Kidney (tissue), 14 donors: ENCODE measurements around the gene CBFA2T3. TPM values are rescaled to one million over a fixed set of nuclear protein-coding genes. Genes with fewer than 3 reads are reported as not detected.
A peak's percentile ranks its signal among the peaks of the same experiment; 100 is the strongest.

Source experiments
- DNase-seq, 5 donors: peaks; one replicate each; pipeline ENCODE4 v3.0.0-alpha.2; 2013 to 2020
- FAIRE-seq: peaks from 2 replicates; lab custom pipeline; 2012; peaks lifted over from hg19 to GRCh38; lab: Jason Lieb, UNC
- H3K27ac ChIP-seq, 2 donors: one replicate each; pipeline ENCODE4 v1.7.0; 2013; ENCODE audit warnings: low read depth in 2 of 2, low read length in 2 of 2, inconsistent platforms in 1 of 2
- H3K27me3 ChIP-seq: one replicate; pipeline ENCODE4 v1.7.1; 2013; ENCODE audit warnings: low read length, inconsistent platforms; ENCODE audit not compliant: control insufficient read depth, insufficient read depth
- H3K36me3 ChIP-seq, 3 donors: one replicate each; pipeline versions ENCODE4 v1.7.0 to v1.7.1; 2013; ENCODE audit warnings: low read length in 3 of 3, control low read depth in 1 of 3, inconsistent platforms in 1 of 3; ENCODE audit not compliant: insufficient read depth in 3 of 3, control insufficient read depth in 2 of 3
- H3K4me1 ChIP-seq, 3 donors: one replicate each; pipeline versions ENCODE4 v1.7.0 to v1.7.1; 2013; ENCODE audit warnings: low read length in 3 of 3, inconsistent platforms in 1 of 3, low read depth in 1 of 3; ENCODE audit not compliant: control insufficient read depth in 2 of 3, insufficient read depth in 2 of 3
- H3K4me3 ChIP-seq, 3 donors: one replicate each; pipeline versions ENCODE4 v1.7.0 to v1.8.1; 2013; ENCODE audit warnings: low read length in 3 of 3, control low read depth in 1 of 3, inconsistent platforms in 1 of 3
- H3K9ac ChIP-seq, 3 donors: one replicate each; pipeline versions ENCODE4 v1.7.0 to v1.7.1; 2013; ENCODE audit warnings: low read length in 3 of 3, control low read depth in 1 of 3, inconsistent platforms in 1 of 3
- H3K9me3 ChIP-seq, 3 donors: one replicate each; pipeline versions ENCODE4 v1.7.0 to v1.7.1; 2013; ENCODE audit warnings: low read length in 3 of 3, control low read depth in 1 of 3, inconsistent platforms in 1 of 3; ENCODE audit not compliant: control insufficient read depth in 2 of 3, insufficient read depth in 1 of 3
- intact Hi-C: fragments of 100-400 bp; cut with DNase I; formaldehyde crosslinking; loops from one replicate; pipeline ENCODE4 v1.11.1; 2022
- polyA plus RNA-seq: library from polyadenylated mRNA; stranded (reverse); fragments of 350-450 nt; fragmentation: Illumina TruSeq; extraction: RNeasy Lipid Tissue Mini Kit (QIAGEN cat#74804); gene quantifications from one replicate; pipeline ENCODE4 v1.2.3, GENCODE V29; 2014; ENCODE audit warnings: low read depth, low replicate concordance; ENCODE audit not compliant: insufficient read depth
- total RNA-seq: library from RNA; stranded (reverse); fragmentation: NEBNext Ultra II Directional; extraction: Animal tissue kit (Norgen Biotek cat#: 25700); gene quantifications from one replicate; pipeline ENCODE4 v1.2.1, GENCODE V29; 2021
- TF ChIP-seq, protein P1 (sequence below): IDR thresholded peaks from 3 replicates; pipeline ENCODE4 v1.5.1; 2012; ENCODE audit warnings: mild to moderate bottlenecking, moderate library complexity, borderline replicate concordance; ENCODE audit not compliant: insufficient read depth; ENCODE audit errors: extremely low read depth
- donor health status: control.
- donor health status: control.
- donor health status: control.
- donor health status: control.
- donor health status: control.
- donor health status: DM: yes; HTN: yes; CAD: no.
- donor health status: Normal renal cell carcinoma (clear cell type).

Gene CBFA2T3
- total and polyA plus RNA-seq, 2 donors from 2014 or later, result 0.75 to 8.0 TPM

GRCh38 chr16:88922114-88922825, 54.7 kb downstream of the CBFA2T3 start:
- FAIRE-seq (no peak), DNase-seq (peak in 1 of 5 donors; percentile 93)

DNA sequence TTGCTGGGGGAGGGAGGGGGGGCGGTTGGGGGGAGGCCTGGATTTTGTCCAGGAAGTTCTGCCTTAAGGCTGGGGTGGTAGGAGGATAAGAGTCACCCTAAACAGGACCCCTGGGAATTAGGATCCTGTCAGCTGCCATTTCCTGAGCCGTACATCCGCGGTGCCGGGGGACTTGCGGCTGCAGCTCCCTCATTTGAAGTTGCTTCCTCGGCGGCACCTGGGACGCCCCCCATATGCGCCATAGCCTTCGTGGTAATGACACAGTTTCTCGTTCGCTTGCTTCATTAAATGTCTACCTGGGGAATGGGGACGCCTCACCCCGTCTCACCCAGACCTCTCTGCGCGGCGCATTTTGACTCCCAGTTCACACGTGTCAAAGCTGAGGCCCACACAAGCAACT, 55.4 kb downstream of the CBFA2T3 start:
- Histone ChIP-seq H3K9ac (no peak overlapping the region), H3K27ac (peak overlapping the region in 1 of 2 donors; percentile 13), H3K4me3 (no peak overlapping the region), H3K4me1 (peaks cover 0 to 8% (median 0%) of the 10 kb centered on the region in 3 donors), H3K36me3 (no peaks in the 10 kb centered on the region), H3K9me3 (no peaks in the 10 kb centered on the region), H3K27me3 (no peaks in the 10 kb centered on the region)
- FAIRE-seq, result no peak
- TF ChIP-seq, protein P1, sequence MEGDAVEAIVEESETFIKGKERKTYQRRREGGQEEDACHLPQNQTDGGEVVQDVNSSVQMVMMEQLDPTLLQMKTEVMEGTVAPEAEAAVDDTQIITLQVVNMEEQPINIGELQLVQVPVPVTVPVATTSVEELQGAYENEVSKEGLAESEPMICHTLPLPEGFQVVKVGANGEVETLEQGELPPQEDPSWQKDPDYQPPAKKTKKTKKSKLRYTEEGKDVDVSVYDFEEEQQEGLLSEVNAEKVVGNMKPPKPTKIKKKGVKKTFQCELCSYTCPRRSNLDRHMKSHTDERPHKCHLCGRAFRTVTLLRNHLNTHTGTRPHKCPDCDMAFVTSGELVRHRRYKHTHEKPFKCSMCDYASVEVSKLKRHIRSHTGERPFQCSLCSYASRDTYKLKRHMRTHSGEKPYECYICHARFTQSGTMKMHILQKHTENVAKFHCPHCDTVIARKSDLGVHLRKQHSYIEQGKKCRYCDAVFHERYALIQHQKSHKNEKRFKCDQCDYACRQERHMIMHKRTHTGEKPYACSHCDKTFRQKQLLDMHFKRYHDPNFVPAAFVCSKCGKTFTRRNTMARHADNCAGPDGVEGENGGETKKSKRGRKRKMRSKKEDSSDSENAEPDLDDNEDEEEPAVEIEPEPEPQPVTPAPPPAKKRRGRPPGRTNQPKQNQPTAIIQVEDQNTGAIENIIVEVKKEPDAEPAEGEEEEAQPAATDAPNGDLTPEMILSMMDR, result no peak
- intact Hi-C loops, result no loop called here
- no peak for DNase-seq

More at GRCh38 chr16:88922114-88922825, 54.7 kb downstream of the CBFA2T3 start:
- Histone ChIP-seq H3K27ac (peak overlapping the region in 1 of 2 donors; percentile 32), H3K9me3 (no peaks in the 10 kb centered on the region), H3K4me3 (no peak overlapping the region), H3K4me1 (peaks cover 0 to 8% (median 0%) of the 10 kb centered on the region in 3 donors), H3K9ac (no peak overlapping the region), H3K27me3 (no peaks in the 10 kb centered on the region), H3K36me3 (no peaks in the 10 kb centered on the region)
- intact Hi-C loops, result no loop called here
- TF ChIP-seq, protein P1, result no peak

- DNase-seq, result peak in 3 of 5 donors; percentile 53 to 83 (median 61)
- H3K4me3 ChIP-seq, result no peak overlapping the region
- TF ChIP-seq, protein P1, result no peak
These were observed 56.1 kb downstream of the CBFA2T3 start for GRCh38 chr16:88920618-88921590.

More at GRCh38 chr16:88920618-88921590, 56.1 kb downstream of the CBFA2T3 start:
- intact Hi-C loops, result no loop called here
- no peak for FAIRE-seq
- H3K36me3 ChIP-seq, result no peaks in the 10 kb centered on the region
- H3K4me1 ChIP-seq, result peaks cover 0 to 8% (median 0%) of the 10 kb centered on the region in 3 donors
- no peak overlapping the region for H3K9ac ChIP-seq
- no peaks in the 10 kb centered on the region for H3K9me3 ChIP-seq
- no peaks in the 10 kb centered on the region for H3K27me3 ChIP-seq
- H3K27ac ChIP-seq, result no peak overlapping the region
